SKM-1 (cell line): ENCODE measurements around the gene BFSP2.
"Not testable (repeated sequence)": the region's sequence is repeated elsewhere in the genome, so short reads cannot be mapped to it uniquely, and the experiment has no call there.

Source experiments
- DNase-seq: peaks from one replicate; lab custom pipeline; 2025; ENCODE audit not compliant: unreplicated experiment; lab: John Stamatoyannopoulos, UW

The BFSP2 gene

DNA sequence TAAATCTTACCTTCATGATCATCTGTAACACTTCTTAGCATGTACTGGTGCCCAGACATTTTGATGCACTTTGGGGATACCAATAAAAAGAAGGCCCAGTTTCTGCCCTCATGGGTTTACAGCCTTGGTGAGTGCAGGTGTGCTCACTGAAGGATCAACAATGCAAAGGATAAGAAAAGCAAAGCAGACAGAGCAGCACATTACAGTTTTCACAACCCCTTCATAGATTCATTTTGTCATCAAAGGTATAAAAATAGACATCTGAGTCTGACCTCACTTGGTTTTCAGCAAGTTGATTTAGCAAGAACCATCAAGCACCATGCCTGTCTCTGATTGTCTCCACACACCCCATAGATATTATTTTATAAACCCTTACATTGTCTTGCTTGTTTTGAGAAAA lies 77.6 kb downstream of the BFSP2 start:
- DNase-seq: no peak

DNA sequence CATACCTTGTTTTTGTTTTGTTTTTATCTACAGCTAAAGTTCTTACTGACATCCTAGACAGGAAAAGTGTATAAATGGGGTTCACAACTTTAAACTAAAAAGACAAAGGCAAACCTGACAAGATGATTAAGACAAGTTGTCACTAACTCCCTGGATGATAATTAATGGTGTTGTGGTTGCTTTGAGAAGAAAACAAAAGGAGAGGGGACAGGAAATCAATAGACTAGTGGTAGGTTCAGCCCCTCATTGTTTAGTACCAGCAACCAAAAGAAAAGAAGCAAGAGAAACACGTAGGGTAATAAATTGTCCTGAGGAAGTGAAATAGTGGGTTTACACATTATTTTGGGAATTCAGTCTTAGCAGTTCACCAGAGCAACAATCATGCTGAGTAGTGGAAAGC lies 78.8 kb downstream of the BFSP2 start:
- DNase-seq: no peak

DNA sequence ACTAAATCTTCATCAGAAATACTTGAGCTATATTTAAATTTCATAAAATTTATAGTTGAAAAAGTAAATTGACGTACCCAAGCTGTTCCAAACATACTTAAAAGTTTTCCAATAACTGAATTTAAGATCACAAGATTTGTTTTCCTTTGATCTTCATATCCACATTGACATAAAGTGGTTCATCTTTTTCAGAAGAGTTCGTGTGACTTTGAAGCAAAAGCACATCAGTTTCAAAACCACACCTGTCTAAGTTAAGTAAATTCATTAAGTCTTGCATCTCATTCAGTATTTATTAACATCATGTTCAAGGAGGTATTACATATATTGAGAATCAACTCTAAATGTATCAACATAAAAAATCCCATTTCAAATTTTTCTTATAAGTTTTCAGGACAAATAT lies 79.5 kb downstream of the BFSP2 start:
- DNase-seq: no peak

DNA sequence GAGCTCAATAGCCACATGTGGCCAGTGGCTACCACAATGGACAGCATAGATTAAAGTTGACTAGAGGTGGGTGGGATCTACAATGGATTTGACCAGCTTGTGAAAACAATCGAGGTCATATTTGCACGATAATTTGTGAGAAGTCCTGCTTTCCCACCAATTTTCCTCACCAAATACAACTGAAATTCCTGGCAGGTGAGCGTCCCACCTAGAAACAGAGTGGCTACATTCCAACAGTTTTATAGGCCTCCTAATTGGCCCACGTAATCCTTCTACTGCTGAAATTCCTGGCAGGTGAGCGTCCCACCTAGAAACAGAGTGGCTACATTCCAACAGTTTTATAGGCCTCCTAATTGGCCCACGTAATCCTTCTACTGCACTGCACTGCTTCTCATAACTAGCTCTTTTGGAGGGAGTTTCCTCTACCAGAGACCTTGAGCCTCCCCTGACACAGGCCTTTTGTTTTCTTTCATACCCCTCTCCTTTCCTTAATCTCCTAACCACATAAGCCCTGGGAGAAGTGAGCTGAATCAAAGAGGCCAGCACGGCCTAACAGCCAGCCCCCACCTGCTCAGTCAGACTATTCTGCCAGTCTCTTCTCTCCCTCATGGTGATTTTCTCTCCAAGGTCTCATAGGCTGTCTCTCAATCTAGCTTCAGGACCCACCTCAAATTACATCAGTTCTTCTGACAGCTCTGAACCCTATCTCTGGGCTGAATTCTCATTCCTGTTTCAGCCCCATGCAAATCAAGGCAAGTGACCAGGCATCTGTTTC lies 80.2 kb downstream of the BFSP2 start:
- no peak for DNase-seq

DNA sequence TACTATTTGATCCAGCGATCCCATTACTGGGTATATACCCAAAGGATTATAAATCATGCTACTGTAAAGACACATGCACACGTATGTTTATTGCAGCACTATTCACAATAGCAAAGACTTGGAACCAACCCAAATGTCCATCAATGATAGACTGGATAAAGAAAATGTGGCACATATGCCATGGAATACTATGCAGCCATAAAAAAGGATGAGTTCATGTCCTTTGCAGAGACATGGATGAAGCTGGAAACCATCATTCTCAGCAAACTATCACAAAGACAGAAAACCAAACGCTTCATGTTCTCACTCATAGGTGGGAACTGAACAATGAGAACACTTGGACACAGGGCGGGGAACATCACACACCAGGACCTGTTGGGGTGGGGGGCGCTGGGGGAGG lies 82.6 kb downstream of the BFSP2 start:
- not testable (repeated sequence) for DNase-seq

DNA sequence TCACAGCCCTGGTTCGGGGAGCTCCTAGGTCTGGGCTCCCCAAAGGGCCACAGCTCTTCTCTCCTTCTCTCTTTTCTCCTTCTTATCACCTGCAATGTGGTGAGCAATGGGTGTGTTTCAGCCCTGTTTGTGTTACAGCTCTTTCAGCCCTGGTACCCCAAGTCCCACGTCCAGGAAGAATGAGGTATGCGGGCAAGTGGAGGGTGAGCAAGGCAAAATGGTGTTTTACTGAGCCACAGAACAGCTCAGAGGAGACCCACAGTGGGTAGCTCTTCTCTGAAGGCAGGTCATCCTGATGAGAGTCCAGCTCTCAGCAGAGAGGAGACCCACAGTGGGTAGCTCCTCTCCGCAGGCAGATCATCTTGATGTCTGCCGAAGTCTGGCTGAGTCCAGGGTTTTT lies 86.8 kb downstream of the BFSP2 start:
- no peak for DNase-seq

DNA sequence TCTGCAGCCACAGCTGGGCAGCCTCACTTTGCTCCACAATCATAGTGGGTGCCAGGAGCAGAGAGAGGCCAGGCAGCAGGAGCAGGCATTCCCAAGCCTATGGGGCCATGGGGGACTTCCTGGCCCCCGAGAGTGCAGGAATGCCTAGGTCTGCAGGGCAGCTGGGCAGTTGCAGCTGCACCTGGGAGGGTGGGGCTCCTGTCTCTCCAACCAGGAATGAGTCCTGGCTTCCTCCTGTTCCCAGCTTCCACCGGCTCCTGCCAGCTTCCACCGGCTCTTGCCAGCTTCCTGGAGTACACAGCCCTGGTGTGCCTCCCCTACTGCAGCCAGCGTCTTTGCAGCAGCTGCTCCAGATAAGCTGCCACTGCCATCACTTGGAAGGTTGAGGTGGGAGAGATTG lies 87.3 kb downstream of the BFSP2 start:
- DNase-seq: no peak

DNA sequence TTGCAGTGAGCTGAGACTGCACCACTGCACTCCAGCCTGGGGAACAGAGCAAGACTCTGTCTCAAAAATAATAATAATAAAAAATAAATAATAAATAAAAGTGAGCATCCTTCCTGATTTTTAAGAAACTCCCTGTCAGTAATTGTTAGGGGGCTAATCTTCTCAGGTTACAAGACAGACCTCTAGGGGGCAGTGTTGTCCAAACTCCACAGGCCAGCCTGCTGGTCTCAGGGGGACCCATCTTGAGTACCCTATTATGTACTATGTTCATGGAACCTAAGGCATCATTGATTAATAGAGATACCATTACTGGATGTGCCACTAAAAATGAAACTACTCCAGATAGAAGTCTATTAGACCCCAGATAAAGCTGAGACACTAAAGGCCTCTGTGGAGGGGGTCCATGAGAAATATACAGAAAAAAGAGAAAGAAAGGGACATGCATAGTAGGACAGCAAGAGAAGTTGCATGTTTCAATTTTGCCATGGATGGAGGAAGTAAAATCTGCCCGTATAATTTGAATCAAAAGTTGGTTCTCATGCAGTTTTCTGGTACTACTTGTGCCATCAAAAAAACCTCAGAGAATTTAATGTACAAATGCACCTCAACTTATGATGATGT lies 88.2 kb downstream of the BFSP2 start:
- DNase-seq: peak; percentile 37

DNA sequence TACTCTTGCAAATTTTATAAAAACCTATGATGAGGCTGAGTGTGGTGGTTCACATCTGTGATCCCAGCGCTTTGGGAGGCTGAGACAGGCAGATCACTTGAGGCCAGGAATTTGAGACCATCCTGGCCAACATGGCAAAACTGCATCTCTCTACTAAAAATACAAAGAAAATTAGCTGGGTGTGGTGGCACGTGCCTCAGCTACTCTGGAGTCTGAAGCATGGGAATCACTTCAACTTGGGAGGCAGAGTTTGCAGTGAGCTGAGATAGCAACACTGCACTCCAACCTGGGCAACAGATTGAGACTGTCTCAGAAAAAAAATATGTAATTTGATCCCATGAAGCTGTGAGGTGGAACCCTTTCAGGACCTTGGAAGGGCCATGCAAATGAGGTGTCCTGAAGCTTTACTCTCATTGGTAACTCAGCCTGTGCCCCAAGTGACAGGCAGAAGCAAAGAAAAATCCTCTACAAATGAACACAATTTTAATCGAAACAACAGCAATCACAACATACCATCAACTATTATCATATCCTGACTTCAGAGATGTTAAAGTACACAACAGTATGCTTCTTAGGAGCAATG lies 89.0 kb downstream of the BFSP2 start:
- no peak for DNase-seq

DNA sequence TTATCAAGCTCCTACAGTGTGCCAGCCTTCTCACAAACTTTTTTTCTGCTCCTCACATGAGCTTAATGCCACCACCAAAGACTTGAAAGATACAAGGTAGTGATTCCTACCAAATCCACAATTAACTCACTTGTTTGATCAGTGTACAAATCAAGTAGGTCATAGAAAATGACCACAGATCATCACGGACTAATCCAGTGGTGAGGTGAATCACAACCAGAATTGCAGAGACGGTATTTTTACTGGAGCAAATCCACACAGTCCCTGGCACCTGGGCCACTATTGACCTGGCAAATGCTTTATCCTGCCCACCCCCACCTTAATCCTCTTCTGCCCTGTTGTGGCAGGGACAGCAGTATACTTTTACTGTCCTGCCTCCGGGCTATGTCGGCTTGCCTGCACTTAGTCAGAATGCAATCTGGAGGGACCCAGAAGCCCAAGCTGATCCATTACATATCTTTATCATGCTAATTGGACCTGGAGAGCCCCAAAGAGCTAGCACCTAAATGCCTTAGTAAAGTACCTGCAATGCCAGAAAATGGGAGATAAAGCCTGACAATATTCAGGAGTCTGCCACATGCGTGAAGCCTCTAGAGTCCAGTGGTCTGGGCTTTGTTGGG lies 89.7 kb downstream of the BFSP2 start:
- no peak for DNase-seq

DNA sequence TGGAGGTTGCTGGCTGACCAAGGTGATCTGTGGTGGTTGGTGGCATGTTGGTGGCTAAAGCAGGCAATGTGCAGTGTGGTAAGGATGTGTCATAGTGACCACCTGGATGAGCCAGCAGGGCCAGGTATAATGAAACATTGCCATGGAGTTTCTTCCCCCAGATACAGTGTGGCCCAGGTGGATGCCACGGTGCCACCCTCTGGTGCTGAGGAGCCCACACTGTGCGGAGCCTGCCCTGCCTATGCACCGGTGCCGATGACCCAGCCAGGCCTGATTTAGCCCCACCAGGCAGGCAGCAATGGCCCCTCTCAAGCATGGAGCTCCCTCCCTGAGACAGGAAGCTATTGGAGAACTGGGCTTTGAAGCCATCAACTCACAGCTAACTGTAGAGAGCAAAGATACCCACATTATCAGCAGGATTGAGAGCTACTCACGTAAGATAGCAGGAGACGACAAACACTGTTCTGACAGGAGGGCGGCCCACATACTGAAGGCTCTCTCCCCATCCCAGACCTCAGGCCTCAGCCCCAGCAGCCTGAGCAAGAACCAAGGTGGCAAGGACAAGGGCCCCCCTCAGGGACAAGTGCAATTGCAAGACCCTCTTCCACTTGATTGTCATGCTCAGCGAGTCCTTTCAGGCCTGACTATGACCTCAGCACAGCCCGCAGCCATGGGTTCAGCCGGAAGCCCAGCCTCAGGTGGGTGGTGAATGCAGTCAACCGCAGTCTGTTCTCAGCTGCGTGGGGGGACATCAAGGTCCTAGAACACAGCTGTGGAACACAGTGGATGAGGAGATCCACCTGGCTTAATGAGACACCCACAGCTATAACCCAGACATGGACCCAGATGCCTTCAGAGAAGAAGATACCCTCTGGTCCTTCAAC lies 90.9 kb downstream of the BFSP2 start:
- DNase-seq: no peak

DNA sequence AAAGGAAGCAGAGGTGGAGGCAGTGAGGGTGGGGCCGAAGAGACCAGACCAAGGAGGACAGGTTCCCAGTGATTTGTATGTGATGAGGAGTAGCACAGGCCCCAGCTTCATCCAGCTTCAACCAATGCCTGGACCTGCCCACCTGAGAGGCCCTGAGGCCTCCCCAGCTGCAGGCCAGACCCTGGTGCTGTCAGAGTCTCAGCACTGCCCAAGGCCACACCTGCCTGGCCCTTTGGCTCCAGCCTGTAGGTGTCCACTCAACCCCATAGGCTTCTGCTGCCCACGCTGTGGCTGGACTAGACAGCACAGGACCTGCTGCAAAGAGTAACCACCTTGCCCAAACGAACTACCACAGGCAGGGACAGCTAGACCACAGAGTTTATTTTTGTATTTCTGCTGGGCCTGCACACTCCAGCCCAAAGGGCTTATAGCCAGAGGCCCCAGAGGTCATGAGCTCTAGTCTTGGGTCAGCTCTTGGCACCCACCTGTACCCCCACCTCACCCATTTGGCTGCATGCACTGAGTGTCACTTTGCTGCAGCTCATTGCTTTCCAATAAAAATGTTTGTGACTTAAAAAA lies 91.7 kb downstream of the BFSP2 start:
- no peak for DNase-seq

DNA sequence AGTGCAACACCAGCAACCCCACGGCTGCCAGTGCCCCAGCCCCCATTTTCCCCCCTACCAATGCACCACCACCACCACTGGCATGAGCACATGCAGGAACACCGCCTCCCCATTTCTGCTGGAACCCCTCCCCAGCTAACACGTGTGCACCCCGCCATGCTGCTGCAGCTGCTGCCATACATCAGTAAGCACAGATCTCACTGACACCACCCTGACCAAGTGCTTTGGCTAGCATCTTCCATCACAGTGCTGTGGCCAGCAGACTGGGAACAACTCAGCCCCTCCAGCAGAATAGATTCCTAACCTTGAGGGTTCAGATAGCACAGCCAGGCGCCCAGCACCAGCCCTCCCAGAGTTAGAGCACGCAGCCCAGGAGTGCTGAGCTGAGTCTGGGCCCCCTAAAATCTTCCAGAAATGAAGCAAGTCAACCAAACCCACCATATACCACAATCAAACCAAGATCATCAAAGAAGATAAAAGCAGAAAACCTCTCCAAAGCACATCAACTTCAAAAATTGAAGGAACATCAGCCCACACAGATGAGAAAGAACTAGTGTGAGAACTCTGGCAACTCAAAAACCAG lies 92.4 kb downstream of the BFSP2 start:
- no peak for DNase-seq

DNA sequence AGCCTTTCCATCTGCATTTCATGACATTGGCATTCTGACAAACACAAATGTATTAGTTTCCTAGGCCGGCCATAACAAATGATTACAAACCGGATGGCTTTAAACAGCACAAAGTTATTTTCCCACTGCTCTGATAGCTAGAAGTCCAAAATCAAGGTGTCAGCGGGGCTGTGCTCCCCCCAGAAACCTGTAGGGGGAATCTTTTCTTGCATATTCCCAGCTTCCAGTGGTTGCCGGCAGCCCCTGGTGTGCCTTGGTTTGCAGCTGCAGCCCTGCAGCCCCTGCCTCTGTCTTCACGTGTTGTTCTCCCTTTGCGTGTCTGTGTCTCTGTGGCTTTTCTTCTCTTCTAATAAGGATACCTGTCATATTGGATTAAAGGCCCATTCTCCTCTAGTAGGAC lies 94.6 kb downstream of the BFSP2 start:
- DNase-seq: no peak

DNA sequence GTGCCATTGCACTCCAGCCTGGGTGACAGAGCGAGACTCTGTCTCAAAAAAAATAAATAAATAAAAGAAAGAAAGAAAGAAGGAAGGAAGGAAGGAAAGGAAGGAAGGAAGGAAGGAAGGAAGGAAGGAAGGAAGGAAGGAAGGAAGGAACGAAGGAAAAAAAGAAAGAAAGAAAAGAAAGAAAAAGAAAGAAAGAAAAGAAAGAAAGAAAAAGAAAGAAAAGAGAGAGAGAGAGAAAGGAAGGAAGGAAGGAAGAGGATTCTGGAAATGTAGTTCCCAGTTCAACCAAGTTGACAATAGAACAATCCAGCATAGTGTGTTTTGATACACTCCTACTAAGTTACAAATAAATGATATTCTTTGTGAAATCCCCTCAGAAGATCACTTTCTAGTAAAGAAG lies 102.7 kb downstream of the BFSP2 start:
- not testable (repeated sequence) for DNase-seq

DNA sequence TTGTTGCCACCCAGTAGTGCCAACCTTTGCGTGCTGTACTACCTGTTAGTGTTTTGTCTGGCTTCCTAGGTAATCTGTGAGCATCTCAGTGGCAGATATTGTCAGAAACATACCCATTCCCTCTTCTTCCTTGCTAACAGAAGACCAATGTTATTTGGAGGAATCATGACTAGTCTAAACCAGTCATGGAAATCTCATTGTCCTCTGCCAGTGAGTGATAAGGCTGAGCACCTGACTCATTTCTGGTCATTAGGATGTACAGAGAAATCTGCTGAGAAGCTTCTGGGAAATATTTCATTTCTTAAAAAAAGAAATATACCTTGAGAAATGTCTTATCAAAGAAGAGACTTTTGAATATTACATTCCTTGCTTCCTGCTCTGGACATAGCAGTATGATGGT lies 103.6 kb downstream of the BFSP2 start:
- DNase-seq: no peak

DNA sequence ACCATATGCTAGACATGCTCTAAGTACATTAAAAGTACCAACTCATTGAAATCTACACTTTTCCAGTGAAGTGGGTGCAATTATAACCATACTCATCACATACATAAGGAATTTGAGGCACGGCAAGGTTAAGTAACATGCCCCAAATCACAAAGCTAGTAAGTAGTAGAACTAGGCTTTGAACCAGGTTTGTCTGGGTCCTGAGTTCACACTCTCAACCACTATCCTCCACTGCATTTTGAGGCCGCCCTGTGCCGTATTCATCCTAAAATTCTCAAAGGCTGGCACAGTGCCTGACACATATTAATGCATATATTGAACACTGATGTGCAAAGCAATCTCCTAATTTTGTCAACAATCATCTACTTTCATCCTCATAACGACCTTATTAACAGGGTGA lies 104.9 kb downstream of the BFSP2 start:
- no peak for DNase-seq

DNA sequence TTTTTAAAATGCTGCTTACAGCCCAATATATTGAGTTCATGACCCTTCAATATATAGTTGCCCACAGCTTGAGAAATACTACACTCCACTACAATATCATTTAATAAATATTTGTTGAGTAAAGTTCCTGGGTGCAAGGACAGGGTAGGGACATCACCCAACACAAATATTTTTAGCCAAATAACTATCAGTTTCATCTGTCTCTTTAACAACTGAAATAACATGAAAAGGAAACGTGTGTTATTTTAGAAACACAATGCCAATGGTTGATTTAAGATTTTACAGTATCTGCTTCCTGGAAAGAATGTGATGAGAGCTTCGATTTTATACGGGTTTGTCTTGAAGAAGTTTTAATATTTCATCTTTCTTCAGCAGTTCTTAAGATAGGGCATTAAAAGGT lies 106.0 kb downstream of the BFSP2 start:
- no peak for DNase-seq

DNA sequence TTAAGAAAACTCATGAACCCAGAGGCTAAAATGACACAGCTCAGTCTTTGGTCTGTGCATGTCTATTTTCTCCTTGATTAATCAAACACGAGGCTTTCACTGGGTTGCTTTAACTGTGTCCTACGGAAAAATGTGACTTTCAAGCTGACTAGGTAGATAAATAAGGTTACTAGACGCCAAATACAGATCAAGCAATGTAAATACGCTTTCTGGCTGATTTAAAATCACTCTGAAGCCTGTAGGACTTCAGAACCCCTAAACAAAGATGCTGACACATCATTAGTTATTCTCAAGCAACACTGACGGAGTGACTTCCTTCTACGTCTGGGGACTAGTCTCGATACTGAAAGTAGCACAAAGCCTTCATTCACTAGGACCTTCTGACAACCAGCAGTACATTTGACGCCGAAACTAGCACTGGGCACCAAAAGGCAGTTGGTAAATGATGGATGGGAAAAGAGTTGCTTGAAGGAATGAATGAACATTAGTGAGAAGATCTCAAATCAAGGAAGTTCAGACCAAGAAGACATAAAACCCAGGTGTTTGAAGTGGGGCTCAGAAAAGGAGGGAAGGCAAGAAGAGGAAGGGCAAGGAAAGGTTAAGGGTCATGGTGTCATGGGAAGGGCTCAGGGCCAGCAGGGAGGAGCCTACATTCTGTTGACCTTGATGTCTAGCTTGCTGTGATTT lies 106.5 kb downstream of the BFSP2 start:
- no peak for DNase-seq

DNA sequence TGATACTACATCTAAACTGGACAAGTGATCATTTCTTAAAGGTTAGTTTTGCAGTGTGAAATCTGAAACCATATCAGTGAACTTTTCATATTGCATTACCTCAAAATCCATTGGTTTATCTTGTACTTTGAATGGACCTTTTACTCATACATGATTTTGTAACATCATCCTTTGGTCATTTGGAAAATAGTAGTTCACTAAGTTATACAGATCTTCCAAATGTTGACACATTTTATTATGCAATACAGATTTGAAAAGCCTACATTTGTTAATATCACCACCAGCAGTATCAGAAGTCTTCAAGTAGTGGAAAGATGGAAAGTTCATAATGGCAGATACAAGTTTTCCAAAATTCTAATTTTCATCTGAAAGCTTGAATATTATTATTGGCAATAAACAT lies 109.6 kb downstream of the BFSP2 start:
- no peak for DNase-seq
